Suppressor macrophage treated with lipopolysaccharide for 1 hour (primary cell): ENCODE results near the gene ANKRD33B.
A peak's percentile ranks its signal among the peaks of the same experiment; 100 is the strongest.
"Not testable (repeated sequence)": the region's sequence is repeated elsewhere in the genome, so short reads cannot be mapped to it uniquely, and the experiment has no call there.

ENCODE experiments used
- DNase-seq, 3 donors: peaks; one replicate each; pipeline ENCODE4 v3.0.0-alpha.2; 2020 to 2022

The ANKRD33B gene

GRCh38 chr5:10595293-10595671, 31.4 kb downstream of the ANKRD33B start:
- peak in 2 of 3 donors; percentile 28 to 40 for DNase-seq

GRCh38 chr5:10595672-10596309, 31.9 kb downstream of the ANKRD33B start:
- DNase-seq: peak; percentile 88 to 93 (median 93)

- no peak for DNase-seq
These were observed 32.4 kb downstream of the ANKRD33B start for GRCh38 chr5:10596310-10596703.

GRCh38 chr5:10596886-10597451, 33.1 kb downstream of the ANKRD33B start:
- no peak for DNase-seq

GRCh38 chr5:10599113-10599512, 35.2 kb downstream of the ANKRD33B start:
- DNase-seq: no peak

- peak in 2 of 3 donors; percentile 67 to 77 for DNase-seq
These were observed 36.0 kb downstream of the ANKRD33B start for GRCh38 chr5:10599862-10600284.

- no peak for DNase-seq
These were observed 36.9 kb downstream of the ANKRD33B start for GRCh38 chr5:10600626-10601245.

- DNase-seq: peak; percentile 38 to 49 (median 44)
These were observed 37.6 kb downstream of the ANKRD33B start for GRCh38 chr5:10601246-10602030.

- DNase-seq: no peak
These were observed 38.3 kb downstream of the ANKRD33B start for GRCh38 chr5:10602031-10602806.

- no peak for DNase-seq
These were observed 41.1 kb downstream of the ANKRD33B start for GRCh38 chr5:10604975-10605374.

GRCh38 chr5:10606632-10607022, 42.8 kb downstream of the ANKRD33B start:
- not testable (repeated sequence) for DNase-seq

GRCh38 chr5:10607023-10607665, 43.3 kb downstream of the ANKRD33B start:
- DNase-seq: peak in 1 of 3 donors; percentile 29

- peak; percentile 81 to 92 (median 87) for DNase-seq
These were observed 43.8 kb downstream of the ANKRD33B start for GRCh38 chr5:10607666-10608073.

- not testable (repeated sequence) for DNase-seq
These were observed 44.2 kb downstream of the ANKRD33B start for GRCh38 chr5:10608081-10608480.

- no peak for DNase-seq
These were observed 46.2 kb downstream of the ANKRD33B start for GRCh38 chr5:10610058-10610457.

- DNase-seq: no peak
These were observed 47.4 kb downstream of the ANKRD33B start for GRCh38 chr5:10611290-10611689.

GRCh38 chr5:10612251-10612650, 48.4 kb downstream of the ANKRD33B start:
- no peak for DNase-seq

GRCh38 chr5:10615693-10616092, 51.8 kb downstream of the ANKRD33B start:
- DNase-seq: no peak

GRCh38 chr5:10617103-10617502, 53.2 kb downstream of the ANKRD33B start:
- DNase-seq: no peak

- no peak for DNase-seq
These were observed 54.4 kb downstream of the ANKRD33B start for GRCh38 chr5:10618311-10618710.

- no peak for DNase-seq
These were observed 55.8 kb downstream of the ANKRD33B start for GRCh38 chr5:10619649-10620048.

GRCh38 chr5:10620346-10620745, 56.5 kb downstream of the ANKRD33B start:
- DNase-seq: no peak
